ENCODE data around the gene MAP6.
A peak's percentile ranks its signal among the peaks of the same experiment; 100 is the strongest.
"Not testable (repeated sequence)": the region's sequence is repeated elsewhere in the genome, so short reads cannot be mapped to it uniquely, and the experiment has no call there.

The MAP6 gene
- 0 to 0.49 (median 0.09) reads per million in 4 experiments for total RNA-seq

DNA sequence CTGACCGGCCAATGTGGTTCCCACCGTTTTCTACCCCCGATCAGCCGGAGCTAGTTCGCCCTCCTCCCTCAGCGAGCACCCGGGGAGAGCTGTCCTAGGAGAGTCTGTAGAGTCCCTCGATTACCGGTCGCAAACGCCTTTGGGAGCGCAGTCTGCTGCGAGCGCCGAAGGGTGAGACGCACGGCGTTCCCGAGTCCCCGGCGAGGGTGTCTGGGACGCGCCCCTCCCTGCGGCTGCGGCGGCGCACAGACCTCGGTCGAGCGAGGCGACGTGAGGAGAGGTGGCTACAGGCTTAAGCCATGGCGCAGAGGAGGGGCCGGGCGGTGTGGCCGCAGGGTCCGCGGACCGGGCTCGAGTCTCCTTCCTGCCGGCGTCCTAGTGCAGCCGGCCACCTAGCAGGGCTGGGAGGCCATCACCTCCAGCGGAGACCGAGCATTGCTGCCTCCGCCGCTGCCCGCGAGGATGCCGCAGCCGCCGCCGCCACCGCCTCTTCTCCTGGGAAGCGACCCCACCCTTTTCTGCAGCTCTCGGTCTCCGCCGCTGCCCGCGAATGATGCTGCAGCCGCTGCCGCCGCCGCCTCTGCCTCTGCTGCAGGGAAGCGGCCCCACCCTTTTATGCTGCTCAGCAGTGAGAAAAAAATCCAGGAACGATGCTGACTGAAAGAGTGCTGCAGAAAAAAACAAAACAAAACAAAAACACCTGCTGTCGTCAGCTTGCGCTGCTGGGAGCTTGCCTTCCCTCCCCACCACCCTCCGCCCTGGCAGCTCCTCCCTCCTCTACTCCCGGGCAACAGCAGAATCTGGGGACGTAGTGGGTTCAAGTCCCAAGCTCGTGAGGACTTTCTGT lies at the start of gene MAP6:
Gene MAP6, minus strand, starts transcription at position 588 of the 847 bp plus-strand sequence. CDS start 669 bp downstream, outside the sequence.
- no peak for DNase-seq

- no peak for DNase-seq
Observed at GRCh38 chr11:75717608-75718418, 49.0 kb upstream of the MAP6 start, which contains the start of gene MOGAT2. MOGAT2 (plus strand) TSS chr11:75717838; CDS start chr11:75717889, 51 bp downstream.

DNA sequence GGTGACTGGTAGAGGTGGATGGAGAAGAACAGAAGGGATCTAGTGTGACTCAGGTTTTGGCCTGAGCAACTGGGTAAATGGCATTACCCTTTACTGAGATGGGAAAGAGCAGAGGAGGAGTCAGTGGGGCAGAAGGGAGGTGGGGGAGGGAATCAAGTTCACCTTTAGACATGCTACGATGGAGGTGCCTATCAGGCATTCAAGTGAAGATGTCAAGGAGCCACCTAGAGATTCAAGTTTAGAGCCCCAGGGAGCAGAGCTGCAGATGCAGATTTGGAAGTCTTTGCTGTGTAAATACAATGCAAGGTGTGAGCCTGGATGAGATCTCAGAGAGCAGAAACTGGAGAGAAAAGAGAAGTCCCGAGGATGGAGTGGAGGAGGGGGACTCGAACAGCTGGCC lies 47.8 kb upstream of the MAP6 start:
- no peak for DNase-seq

DNA sequence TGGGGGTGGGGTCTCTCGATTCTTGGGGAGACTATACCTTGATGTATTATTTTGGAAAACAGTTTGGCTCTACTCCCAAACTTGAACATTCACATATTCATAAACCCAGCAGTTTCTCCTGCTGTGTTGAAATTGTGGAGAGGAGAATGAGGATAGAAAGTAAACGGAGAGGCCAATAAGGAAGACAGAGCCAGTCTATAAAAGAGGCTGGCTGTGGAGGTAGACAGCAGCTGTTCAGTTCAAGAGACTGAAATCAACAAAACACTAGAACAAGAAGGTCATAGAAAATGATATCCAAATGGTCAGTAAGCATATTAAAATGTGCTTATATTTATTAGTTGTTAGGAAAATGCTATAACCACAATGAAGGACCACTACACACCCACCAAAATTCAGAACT lies 46.9 kb upstream of the MAP6 start:
- DNase-seq: no peak

DNA sequence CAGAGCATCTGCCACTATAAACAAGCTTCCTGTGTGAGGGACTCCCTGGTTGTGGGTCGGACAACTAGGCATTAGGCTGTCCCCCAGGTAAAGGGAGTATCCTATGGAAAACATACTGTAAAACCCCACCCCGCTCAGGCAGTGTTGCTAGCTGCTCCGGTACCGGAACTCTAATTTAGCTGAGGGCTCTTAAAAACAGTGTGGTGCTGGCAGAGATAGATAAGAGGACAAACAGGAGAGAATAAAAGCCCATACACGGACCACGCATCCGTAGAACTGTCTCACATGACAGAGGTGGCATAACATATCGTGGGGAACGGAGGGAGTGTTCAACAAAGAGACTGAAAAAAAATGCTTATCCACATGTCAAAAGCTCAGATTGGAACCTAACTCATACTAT lies 45.4 kb upstream of the MAP6 start:
- no peak for DNase-seq

DNA sequence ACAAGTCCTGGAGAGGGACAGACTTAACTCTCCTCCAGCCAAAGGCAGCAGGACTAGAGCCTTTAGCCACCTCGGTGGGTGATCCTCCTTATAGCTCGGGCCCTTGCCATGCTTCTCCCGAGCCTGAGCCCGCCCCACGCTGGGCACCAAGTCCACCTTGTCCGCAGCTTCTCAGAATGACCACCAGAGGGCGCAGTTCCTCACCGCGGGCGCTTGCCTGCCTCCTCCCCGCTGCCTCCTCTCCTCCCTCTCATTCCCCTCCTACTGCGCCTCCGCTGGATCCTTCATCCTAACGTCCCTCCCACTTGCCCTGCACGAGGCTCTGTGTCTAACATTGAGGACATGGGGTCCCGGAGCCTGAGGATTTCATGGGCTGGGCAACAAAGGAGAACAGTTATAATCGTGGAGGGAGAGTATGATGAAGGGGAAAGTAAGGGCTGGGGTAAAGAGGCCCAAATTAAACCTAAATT lies 37.5 kb upstream of the MAP6 start:
- peak; percentile 36 for DNase-seq

- DNase-seq: no peak
Observed at GRCh38 chr11:75705541-75705940, 36.7 kb upstream of the MAP6 start.

DNA sequence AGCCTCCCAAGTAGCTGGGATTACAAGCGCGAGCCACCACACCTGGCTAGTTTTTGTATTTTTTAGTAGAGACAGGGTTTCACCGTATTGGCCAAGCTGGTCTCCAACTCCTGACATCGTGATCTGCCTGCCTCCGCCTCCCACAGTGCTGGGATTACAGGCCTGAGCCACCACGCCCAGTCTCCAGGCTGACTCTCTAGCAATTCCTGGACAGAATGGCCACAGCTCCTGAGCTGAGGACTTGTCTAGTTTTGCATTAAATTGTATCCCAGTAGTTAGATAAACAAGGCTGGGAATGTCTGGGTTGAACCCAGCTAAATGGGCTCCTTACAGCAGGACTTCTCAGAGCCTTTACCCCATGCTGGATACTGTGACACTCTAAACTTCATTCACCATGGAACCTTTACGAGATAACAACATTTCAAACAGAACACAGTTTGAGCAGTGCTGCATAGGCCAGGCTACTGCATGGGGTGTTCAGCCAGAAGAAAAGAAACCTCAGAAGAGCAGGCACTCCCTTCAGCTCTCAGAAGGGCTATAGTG lies 34.9 kb upstream of the MAP6 start:
- no peak for DNase-seq

GRCh38 chr11:75700940-75701339 lies 32.1 kb upstream of the MAP6 start:
- DNase-seq: no peak

- no peak for DNase-seq
Observed at GRCh38 chr11:75697906-75698581, 29.2 kb upstream of the MAP6 start.

DNA sequence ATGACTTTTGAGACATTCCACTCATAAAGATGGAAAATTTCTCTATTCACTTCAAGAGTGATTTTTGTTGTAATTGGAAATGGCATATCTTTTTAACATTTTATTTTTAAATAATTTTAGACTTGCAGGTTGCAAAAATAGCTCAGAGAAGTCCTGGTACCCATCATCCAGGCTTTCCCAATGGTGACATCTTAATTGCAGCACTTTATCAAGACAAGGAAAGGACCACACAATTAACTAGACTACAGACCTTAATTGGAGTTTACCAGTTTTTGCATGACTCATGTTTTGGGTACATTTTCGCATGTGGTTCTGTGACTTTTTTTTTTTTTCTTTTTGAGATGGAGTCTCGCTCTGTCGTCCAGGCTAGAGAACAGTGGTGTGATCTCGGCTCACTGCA lies 23.0 kb upstream of the MAP6 start:
- no peak for DNase-seq

DNA sequence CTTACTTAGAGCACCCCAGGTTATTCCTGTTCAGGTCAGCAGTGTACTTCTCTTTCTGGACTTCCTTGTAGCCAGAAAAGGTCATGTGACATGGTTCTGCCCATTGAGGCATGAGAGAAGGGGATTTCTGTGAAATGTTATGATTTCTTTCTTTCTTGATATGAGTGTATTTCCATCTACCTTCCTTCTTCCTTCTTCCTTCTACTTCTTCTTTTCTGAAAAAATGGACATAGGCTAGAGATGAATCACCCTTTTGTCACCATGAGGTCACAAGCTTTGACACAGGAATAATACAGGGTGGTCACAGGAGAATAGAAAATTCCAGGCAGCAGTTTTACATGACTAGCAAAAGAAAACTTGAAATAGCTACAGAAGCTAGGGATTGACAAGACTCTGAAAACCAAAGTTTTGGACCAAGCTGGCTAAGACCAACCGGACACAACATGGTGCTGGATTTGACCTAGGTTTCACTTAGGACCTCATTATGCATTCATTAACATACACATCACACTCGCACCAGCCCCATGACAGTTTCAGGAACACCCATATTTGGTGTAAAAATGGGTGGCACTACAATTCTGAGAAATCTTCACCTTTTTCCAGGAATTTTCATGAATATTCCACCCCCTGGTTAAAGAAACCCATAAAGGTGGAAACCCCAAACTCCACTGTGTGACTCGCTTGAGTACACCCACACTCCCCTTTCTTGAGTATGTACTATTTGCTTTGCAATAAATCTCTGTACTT lies 21.2 kb upstream of the MAP6 start:
- DNase-seq: no peak

- DNase-seq: not testable (repeated sequence)
Observed at GRCh38 chr11:75683856-75684255, 15.0 kb upstream of the MAP6 start.

GRCh38 chr11:75679566-75679965 lies 10.7 kb upstream of the MAP6 start:
- DNase-seq: no peak

- no peak for DNase-seq
Observed at GRCh38 chr11:75678620-75679259, 9.9 kb upstream of the MAP6 start.

GRCh38 chr11:75677909-75678308 lies 9.1 kb upstream of the MAP6 start:
- no peak for DNase-seq

GRCh38 chr11:75677275-75677674 lies 8.4 kb upstream of the MAP6 start:
- no peak for DNase-seq

DNA sequence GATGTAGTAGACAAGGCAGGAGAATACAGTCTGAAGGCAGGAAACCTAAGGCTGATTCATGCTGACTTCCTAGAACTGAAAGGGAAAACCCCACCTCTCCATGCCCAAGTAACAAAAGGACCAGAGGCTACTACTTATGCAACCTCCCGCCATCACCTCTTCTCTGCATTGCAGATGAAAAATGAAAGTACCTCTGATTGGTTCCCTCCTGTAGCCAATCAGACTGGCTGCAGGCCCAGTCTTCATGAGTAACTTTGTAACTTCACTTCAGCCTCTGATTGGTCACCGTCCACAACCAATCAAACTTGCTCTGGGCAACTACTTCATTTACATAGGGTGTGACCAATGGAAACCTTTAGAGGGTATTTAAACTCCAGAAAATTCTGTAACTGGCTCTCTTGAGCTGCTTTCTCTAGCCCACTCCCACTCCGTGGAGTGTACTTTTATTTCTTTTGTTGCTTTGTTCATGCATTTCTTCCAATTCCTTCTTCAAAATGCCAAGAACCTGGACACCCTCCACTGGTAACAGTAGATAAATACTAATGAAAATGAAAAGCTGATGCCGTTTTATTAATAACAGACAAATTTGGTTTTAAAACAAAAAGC lies 5.2 kb upstream of the MAP6 start:
- DNase-seq: no peak

GRCh38 chr11:75667831-75668450 lies 897 bp downstream of the MAP6 start:
- no peak for DNase-seq

DNA sequence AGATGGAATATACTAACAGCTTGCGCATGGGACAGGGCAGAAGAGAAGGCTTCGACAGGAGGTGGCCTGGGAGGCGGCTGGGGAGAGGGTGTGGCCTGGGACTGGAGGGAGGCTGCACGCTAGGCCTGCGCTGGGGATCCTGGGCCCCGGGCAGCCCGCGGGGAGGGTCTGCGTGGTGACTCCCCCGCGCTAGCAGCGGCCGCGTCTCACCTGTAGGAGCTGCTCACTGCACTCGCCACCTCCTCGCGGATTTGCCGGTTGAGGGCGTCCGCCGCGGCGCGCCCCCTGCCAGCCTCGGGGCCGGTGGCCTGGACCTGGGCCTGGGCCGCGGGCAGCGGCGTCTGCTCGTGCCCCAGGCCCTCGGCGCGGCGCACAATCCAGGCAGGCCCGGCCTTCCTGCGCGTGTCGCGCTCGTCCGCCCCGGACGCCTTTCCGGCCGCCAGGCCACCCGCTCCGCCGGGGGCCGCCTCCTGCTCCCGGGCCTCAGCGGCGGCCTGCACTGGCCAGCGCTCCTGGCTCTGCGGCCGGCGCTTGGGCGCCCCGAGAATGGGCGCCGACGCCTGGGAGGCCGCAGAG lies 1.5 kb downstream of the MAP6 start:
- DNase-seq: no peak
